Measurements from ENCODE around the gene CITED4.
"Not testable (repeated sequence)": the region's sequence is repeated elsewhere in the genome, so short reads cannot be mapped to it uniquely, and the experiment has no call there.

CITED4 gene, protein sequence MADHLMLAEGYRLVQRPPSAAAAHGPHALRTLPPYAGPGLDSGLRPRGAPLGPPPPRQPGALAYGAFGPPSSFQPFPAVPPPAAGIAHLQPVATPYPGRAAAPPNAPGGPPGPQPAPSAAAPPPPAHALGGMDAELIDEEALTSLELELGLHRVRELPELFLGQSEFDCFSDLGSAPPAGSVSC

DNA sequence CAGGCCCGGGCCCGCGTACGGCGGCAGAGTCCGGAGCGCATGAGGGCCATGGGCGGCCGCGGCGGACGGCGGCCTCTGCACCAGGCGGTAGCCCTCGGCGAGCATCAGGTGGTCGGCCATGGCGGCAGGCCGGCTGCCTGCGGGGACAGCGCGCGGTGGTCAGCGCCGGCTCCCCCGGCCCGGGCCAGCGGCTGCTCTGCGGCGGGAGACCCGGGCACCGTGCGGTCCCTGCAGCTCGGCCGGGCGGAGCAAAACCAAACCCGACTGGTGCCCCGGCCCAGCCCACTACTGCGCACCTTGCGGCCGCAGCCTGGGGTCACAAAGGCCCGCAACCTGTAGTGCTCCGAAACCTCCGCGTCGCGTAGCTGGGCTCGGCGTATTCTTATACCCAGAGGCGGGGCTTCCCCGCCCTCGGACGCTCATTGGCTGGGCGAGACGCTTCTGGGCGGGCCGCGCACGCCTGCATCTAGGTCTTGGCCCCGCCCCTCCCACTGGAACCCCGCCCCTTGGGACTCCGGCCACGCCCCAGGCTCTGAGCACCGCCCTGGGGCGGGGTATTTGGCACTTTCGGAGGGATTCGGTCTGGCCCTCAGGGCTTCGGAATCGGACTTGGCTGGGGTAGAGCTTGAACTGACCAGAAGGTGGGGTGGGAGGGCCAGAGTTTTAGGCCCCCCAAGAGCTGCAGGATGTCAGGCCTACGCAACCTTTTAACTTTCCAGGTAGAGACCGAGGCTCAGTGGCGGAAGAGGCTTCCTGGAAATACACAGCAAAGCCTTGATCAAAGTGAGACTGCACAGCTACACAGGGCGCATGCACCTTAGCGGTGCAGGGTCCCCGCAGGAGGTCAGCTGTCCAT, at the start of gene CITED4:
Gene CITED4 (minus strand): TSS at position 356 of the 856 bp plus-strand sequence. CDS start 236 bp downstream, at position 120.
- DNase-seq, result peak; percentile 96

DNA sequence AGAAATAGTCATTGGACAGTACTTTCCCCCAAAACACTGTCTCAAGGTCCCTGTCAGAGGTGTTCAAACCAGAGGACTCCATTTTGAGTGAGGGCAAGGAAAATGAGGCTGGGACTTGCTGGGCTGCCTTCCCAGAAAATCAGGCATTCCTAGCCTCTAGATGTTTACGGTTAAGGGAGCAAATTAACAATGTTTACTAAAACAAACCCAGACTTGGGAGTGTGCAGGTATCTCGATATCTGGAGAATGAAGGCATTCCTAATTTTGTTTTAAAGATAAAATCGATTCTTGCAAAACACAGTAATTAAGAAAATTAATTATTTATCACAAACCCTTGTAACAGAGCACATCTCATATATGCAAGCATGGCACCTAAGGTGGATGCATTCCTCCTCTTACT, 48.9 kb upstream of the CITED4 start:
- DNase-seq, result no peak

DNA sequence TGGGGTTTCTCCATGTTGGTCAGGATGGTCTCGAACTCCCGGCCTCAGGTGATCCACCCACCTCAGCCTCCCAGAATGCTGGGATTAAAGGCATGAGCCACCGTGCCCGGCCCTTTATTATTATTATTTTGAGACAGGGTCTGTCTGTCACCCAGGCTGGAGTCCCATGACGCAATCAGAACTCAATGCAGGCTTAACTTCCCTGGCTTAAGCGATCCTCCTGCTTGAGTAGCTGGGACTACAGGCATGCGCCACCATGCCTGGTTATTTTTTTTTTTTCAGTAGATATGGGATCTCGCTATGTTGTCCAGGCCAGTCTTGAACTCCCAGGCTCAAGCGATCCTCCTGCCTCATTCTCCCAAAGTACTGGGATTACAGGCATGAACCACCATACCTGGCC, 47.1 kb upstream of the CITED4 start:
- DNase-seq, result no peak

DNA sequence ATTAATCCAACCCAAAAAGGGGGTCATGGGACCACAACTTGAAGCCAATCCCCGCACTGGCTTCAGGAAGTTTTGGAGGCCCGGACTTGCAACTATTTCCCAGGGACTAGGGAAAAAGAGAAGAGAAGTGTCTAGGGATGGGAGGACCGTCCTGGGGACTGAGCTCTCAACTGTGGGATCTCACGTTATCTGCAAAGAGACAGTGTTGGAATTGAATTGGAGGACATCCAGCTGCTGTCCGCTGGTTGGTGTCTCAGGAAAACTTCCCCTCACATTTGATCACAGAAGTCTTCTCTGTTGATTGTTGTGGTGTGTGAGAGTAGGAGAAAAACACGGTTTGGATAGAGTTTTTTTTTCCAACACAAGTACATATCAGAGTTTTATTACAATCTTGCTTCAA, 46.2 kb upstream of the CITED4 start:
- DNase-seq, result no peak

DNA sequence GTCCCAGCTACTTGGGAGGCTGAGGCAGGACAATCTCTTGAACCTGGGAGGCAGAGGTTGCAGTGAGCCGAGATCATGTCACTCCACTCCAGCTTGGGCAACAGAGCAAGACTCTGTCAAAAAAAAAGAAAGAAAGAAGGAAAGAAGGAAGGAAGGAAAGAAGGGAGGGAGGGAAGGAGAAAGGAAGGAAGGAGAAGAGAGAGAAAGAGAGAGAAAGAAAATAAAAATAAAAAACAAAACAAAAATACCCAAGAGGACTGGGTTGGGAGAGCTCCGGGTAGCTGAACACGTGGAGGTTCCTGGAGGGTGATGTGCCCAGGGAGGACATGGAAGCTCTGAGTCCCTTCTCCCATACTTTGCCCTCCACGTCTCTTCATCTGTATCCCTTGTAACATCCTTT, 45.7 kb upstream of the CITED4 start:
- DNase-seq, result no peak

DNA sequence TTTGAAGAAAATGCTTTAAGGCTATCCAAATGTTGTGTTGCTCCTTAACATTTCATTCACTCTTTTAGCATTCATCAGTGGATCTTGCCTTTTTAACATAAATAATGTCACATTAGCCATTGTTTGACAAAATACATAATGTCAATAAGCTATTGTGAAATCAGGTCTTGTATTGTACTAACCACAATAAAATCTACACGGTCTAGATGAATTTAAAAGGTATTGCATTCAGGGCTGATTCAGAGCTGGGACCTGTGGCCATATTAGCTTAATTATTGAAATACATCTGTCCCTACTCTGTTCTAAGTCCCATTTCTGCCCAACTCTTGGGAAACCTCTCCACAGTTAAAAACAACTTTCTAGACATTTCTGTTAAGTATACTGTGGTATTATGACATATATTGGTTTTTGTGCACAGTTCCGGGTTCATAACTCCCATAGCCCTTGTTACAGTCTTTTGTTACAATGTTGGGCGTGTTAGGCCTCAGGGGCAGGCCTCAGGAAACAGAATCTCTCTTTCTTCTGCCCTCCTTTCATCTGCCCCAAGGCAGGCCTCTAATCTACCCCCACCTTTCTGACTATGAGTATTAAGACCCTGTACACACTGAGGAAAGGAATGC, 44.7 kb upstream of the CITED4 start:
- DNase-seq, result no peak

DNA sequence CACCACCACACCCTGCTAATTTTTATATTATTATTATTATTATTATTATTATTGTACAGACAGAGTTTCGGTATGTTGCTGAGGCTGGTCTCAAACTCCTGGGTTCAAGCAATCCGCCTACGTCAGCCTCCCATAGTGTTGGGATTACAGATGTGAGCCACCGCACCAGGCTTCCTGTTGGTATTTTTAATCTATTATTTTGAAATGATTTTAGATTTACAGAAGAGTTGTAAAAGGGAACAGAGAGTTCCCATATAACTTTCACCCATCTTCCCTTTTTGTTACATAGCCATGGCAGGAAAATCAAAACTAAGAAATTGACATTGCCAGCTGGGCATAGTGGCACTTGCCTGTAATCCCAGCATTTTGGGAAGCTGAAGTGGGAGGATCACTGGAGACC, 42.9 kb upstream of the CITED4 start:
- DNase-seq, result no peak

DNA sequence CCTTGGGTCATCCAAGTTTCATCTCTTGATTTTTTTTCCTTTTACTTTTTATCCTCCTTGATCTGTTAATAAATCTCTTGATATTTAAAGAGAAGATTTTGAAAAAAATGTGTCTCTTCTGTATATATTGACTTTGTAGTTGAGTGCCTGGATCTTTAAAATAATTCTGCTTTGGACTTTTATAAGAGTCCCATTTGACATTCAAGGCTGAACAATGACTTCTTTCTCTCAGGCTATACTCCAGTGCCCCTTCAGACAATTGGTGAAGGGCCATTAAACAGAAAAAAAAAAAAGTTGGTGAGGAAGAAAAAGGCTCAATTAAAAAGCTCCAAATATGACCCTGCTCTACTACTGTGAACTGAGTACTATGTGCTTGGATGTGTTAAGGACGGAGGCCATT, 40.9 kb upstream of the CITED4 start:
- DNase-seq, result no peak

DNA sequence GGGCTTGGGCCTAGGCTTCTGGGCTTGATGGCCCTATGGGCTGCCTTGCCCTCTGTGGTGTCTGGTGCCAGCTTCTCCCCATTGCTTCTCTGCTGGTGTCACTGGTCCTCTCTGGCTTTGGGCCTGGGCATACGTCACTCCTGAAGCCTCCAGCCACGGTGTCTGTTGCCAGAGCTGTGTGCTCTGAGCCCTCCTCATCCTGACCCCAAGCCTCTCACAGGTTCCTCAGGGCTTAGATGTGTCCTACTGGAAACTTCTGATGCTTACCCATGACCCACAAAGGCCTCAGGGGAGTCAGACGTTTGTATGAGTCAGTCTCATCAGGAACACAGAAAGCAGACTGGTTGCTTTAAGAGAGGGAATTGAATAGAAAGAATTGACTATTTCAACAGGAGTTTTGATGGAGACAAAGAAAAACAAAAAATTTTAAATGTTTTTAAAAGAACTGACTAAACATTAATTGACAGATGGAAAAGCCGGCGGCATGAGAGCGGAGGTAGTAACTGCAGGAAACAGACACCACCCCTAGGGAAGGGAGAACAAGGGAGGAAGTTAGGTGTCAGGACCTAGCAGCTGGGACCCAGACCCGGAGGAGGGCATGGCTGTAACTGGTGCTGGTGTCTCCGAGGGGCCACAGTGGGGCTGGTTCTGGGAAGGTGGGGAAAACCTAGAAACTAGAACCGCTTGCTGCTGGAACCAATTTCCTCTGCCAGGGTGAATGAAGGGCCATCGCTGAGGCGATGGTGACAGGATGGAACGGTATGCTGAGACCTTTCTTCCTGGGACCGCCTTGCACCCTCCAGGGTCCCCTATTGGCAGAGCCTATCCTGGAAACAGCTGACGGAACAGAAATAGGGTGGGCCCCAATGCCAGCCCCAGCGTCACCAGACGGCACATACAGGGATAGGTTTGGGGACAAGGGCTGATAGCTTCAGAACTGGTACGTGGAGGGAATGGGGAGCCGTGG, 40.0 kb upstream of the CITED4 start:
- DNase-seq, result no peak

DNA sequence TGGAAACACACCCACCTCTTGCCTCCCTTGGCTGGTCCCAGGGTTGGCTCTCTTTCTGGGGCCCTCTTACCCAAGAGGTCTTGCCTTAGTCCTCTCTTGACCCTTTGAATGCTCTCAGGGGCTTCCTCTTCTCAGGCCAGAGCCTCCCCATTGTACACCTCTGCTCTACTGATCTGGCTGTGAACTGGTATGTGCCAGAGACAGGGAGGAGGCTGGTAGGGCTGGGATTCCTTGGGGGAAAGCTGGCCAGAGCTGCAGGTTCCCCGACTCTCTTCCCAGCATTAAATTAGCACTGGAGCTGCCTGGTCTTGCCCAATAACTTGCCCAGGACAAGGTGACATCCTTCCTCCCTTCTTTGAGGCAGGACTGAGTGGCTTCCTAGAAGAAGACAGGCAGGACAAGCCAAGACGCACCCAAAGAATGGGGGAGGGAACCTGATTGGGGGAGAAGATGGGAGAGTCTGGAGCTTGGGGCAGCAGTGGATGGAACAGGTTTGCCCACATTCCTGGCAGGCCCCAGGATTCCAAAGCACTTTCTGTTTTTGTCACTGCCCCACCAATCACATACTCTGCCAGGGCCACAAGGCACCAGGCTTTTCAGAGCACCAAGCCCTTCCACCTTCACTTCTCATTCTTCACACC, 37.2 kb upstream of the CITED4 start:
- DNase-seq, result no peak

DNA sequence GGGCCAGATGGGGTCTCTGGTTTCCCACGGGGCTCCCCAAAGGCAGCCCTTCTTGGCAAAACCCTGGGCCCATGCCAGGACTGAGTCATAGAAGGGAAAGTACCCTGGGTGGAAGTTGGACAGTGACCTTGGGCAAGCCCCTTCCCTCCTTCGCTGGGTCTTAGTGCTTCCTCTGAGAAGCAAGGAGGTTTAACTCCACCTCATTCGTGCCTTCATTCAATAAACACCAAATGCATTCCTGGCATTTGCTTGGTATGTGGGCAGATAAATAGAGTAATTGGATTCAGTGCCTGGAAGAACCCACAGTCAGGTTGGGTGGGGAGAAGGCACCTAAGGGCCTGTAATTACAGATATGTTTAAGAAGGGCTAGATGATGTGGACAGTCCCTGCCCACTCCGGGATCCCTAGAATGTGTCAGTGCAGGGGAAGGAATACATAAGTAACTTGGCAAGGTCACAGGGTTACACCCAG, 36.3 kb upstream of the CITED4 start:
- DNase-seq, result no peak

DNA sequence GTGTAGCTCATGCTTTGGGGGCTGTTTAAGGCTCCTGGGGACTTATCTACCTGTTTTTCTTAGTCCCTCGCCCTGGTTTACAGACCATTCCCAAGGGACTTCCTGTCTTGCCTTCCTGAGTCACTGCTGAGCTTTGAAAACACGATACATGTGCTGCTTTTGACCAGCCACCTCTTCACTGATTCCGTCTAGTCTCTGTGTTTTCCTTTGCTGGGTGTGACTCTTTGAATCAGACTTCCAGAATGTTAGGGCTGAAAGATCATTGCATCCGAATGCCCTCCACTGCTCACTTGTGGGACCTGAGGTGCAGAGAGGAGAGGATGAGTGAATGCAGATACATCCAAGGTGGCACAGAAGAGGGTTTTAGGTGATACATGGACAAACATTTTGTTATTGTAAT, 35.4 kb upstream of the CITED4 start:
- DNase-seq, result no peak

DNA sequence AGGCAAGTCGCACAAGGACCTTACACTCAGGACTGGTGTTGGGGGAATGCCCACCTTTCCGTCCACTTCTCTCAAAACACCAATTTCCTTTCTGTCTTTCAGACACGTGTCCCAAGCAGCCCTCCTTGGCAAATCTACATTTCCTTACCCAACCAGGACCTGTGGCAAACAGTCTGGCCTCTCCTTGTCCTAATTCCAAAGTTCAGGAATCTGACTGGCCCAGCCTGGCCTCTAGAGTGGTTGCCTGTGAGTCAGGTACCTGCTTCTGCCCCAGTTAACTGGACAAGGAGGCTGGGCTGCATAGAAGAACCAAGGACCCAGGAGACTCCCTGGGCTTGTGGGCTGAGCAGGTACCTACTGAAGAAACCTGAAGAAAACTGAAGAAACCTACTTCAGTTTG, 34.3 kb upstream of the CITED4 start:
- no peak for DNase-seq

DNA sequence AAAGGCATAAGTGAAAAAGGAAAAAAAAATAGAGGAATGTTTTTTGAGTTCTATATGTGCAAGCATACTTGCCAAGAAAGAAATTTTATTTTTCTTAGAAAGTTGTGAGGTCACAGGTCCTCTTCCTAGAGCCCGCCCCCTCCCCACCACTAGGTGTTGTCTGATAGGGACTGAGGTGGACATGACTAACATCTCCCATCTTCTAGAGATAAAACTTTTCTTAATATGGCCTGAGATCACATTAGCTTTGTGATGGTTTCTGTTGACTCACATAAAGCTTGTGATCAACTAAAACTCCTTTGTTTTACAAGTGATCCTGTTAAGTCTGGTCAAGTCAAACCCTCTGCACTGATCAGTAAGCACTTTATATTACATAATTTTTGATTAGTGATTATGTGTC, 33.4 kb upstream of the CITED4 start:
- no peak for DNase-seq

DNA sequence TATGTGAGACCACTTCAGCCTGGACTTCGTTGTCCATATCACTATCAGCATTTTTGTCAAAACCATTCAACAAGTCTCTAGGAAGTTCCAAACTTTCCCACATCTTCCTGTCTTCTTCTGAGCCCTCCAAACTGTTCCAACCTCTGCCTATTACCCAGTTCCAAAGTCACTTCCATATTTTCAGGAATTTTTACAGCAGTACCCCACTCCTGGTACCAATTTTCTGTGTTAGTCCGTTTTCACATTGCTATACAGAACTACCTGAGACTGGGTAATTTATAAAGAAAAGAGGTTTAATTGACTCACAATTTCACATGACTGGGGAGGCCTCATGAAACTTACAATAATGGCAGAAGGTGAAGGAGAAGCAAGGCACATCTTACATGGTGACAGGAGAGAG, 32.7 kb upstream of the CITED4 start:
- DNase-seq, result not testable (repeated sequence)

DNA sequence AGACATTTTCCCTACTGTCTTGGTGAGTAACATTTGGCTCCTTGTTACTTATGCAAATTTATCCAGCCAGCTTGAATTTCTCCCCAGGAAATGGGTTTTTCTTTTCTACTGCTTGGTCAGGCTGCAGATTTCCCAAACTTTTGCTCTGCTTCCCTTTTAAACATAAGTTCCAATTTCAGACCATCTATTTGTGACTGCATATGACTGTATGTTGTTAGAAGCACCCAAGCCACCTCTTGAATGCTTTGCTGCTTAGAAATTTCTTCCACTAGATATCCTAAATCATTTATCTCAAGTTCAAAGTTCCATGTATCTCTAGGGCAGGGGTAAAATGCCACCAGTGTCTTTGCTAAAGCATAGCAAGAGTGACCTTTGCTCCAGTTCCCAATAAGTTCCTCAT, 32.3 kb upstream of the CITED4 start:
- DNase-seq, result no peak

DNA sequence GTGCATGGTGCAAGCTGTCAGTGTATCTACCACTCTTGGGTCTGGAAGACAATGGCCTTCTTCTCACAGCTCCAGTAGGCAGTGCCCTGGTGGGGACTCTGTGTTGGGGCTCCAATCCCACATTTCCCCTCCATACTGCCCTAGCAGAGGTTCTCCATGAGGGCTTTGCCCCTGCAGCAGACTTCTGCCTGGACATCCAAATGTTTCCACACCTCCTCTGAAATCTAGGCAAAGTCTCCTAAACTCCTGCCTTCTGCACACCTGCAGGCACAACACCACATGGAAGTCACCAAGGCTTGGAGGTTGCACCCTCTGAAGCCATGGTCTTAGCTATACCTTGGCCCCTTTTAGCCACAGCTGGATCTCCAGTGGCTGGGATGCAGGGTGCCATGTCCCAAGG, 31.8 kb upstream of the CITED4 start:
- no peak for DNase-seq

DNA sequence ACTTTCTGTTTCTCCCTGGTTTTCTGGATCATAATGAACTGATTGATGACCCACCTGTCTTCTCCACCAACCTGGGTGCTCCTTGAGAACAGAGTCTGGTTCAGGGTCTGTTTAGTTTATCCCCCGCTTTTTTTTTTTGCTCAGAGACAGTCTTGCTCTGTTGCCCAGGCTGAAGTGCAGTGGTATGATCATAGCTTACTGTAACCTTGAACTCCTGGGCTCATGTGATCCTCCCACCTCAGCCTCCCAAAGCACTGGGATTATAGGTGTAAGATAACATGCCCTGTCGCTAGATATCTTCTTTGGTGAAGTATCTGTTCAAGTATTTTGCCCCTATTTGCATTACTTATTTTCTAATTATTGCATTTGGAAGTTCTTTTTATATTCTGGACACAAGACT, 30.2 kb upstream of the CITED4 start:
- no peak for DNase-seq

DNA sequence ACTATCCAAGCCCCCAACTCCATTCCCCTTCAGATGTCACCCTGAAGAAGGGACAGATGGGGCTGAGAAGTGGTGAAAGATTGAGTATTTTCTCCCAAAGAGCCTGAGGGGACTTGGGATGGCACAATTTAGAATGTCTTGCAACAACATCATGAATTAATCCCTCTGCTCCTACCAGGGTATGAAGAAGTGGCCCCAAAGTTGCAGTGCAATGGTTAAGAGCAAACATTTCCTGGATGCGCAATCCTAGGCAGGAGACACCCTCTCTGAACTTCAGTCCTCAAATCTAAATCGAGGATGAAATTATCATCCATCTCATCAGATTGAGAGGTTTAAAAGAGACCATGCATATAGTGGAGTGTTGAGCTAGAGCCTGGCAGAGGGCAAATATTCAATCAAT, 28.6 kb upstream of the CITED4 start:
- no peak for DNase-seq

DNA sequence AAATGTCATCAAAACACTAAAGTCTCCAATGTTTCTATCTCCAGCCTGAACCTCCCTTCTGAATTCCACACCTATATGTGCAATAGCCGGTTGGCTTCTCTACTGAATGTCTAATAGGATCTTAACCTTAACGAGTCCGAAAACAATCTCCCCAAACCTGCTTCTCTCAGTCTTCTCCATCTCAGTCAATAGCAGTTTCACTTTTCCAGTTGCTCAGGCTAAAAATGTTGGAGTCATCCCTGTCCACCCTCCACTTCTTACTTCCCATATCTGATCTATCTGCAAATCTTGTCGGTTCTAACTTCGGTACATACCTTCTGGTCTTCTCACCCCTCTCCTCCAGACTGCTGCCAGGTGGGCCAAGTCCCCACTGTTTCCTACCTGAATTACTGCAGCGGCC, 25.5 kb upstream of the CITED4 start:
- no peak for DNase-seq

DNA sequence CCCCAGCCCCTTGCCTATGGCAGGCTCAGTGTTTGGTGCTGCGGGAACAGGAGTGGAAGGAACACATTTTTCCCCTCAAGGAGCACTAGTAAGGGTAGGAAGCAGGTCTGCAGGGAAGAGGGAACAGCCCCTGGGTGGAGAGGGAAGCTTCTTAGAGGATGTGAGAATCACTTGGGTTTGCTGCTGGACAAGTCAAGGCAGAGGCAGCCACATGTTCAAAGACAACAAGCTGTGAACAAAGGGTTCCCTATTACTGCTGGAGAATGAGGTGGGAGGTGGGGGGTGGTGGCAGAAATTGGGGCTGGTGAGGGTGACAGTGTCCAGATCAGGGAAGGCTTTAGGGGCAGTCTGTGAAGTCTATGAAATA, 24.8 kb upstream of the CITED4 start:
- DNase-seq, result no peak

DNA sequence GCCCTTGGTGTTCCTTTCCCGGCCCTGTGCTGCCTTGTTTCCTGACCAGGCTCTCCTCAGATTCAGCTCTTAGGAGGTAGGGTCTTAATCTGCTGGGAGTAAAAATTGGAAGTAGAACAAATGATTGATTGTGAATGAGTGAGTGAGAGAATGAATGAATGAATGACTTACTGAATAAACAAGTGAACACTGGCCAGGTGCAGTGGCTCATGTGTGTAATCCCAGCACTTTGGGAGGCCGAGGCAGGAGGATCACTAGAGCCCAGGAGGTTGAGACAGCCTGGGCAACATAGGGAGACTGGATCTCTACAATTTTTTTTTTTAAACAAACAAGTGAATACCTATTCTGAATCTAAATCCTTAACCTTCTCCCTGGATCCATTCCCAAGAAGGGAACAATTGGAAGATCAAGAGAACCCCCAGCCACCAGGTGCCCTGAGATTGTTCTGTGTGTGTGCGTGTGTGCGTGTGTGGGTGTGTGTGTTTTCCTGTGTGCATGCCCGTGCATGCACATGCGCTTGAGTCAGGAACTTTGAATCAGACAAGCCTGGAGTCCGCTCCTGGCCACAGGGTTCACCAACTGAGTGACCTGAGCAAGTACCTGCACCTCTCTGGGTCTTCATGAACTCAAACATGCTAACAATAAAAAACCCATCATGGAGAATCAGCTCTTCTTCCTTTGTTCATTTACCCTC, 24.3 kb upstream of the CITED4 start:
- DNase-seq, result no peak

Measured in hematopoietic multipotent progenitor cell treated with erythropoietin and hydrocortisone succinate and interleukin-3 and kit ligand, for 6 days (in vitro differentiated cells).